Endodermal cell (in vitro differentiated cells): ENCODE results near the gene ZNF860. TPM values are rescaled to one million over a fixed set of nuclear protein-coding genes. Genes with fewer than 3 reads are reported as not detected.

Source experiments
- DNase-seq: peaks from one replicate; pipeline ENCODE4 v3.0.0-alpha.2; 2017
- H3K27ac ChIP-seq: 2 replicates; pipeline ENCODE4 v1.5.1; 2013; ENCODE audit warnings: mild to moderate bottlenecking, low read depth, low read length, moderate library complexity
- H3K27me3 ChIP-seq: 2 replicates; pipeline ENCODE4 v1.6.1; 2013; ENCODE audit warnings: mild to moderate bottlenecking, low read length, moderate library complexity; ENCODE audit not compliant: insufficient read depth, control insufficient read depth, poor library complexity, severe bottlenecking
- H3K36me3 ChIP-seq: 2 replicates; pipeline ENCODE4 v1.7.0; 2013; ENCODE audit warnings: mild to moderate bottlenecking, low read length, moderate library complexity; ENCODE audit not compliant: control insufficient read depth, insufficient read depth
- H3K4me1 ChIP-seq: one replicate; pipeline ENCODE4 v1.7.0; 2013; ENCODE audit warnings: low read length; ENCODE audit not compliant: control insufficient read depth, insufficient read depth
- H3K4me3 ChIP-seq: 2 replicates; pipeline ENCODE4 v1.5.1; 2013; ENCODE audit warnings: mild to moderate bottlenecking, low read length, moderate library complexity
- H3K9ac ChIP-seq: 2 replicates; pipeline ENCODE4 v1.6.1; 2013; ENCODE audit warnings: mild to moderate bottlenecking, low read length, moderate library complexity; ENCODE audit not compliant: poor library complexity, severe bottlenecking; ENCODE audit errors: extremely low read depth
- H3K9me3 ChIP-seq: 2 replicates; pipeline ENCODE4 v1.6.1; 2013; ENCODE audit warnings: mild to moderate bottlenecking, low read length, moderate library complexity; ENCODE audit not compliant: control insufficient read depth
- H3K27ac Mint-ChIP-seq: 2 replicates; pipeline ENCODE4 v1.8.0; 2020; ENCODE audit warnings: mixed read lengths
- H3K27me3 Mint-ChIP-seq: 2 replicates; pipeline ENCODE4 v1.8.0; 2021; ENCODE audit warnings: mild to moderate bottlenecking, mixed read lengths; ENCODE audit not compliant: insufficient read depth
- H3K36me3 Mint-ChIP-seq: 2 replicates; pipeline ENCODE4 v1.8.0; 2020; ENCODE audit warnings: low read depth, mixed read lengths
- H3K4me1 Mint-ChIP-seq: 2 replicates; pipeline ENCODE4 v1.8.0; 2020; ENCODE audit warnings: mixed read lengths
- H3K4me3 Mint-ChIP-seq: 2 replicates; pipeline ENCODE4 v1.8.0; 2020; ENCODE audit warnings: mild to moderate bottlenecking, moderate library complexity, mixed read lengths
- H3K9me3 Mint-ChIP-seq: 2 replicates; pipeline ENCODE4 v1.8.0; 2020; ENCODE audit warnings: mild to moderate bottlenecking, mixed read lengths
- CTCF ChIP-seq: fragments of 200-600 bp; sonication (generic); conservative IDR thresholded peaks from 2 replicates; pipeline ENCODE4 v1.5.0; 2021; ENCODE audit warnings: antibody characterized with exemption, mild to moderate bottlenecking
- WGBS, 2 experiments: methylation state at CpG; one replicate each; pipeline versions ENCODE4 v1.1.5 to v1.1.7; 2013; ENCODE audit warnings: missing lambda C conversion rate in 2 of 2, mixed read lengths in 1 of 2; ENCODE audit not compliant: insufficient coverage in 1 of 2, insufficient read length in 1 of 2; 5-methylcytosine and 5-hydroxymethylcytosine counted together
- total RNA-seq, 2 donors: library from RNA; stranded (reverse); fragmentation: NEBNext Ultra II Directional in 1 of 2; extraction: Animal tissue kit (Norgen Biotek cat#: 25700) in 1 of 2; gene quantifications; 2 replicates in 1 of 2; 3 replicates in 1 of 2; pipeline ENCODE4 v1.2.1, GENCODE V29; 2021

The ZNF860 gene
- total RNA-seq, 2 donors from 2014 or later, result 0.49 to 1.8 TPM

GRCh38 chr3:31971607-31972006, 9.9 kb upstream of the ZNF860 start:
- WGBS, 2 experiments, result 95 to 100% methylated on average over 1 to 3 of the region's 3 CpGs
- Histone ChIP-seq H3K36me3 (no peaks in the 10 kb centered on the region), H3K27me3 (no peaks in the 10 kb centered on the region), H3K9ac (no peak overlapping the region), H3K9me3 (no peaks in the 10 kb centered on the region), H3K27ac (no peak overlapping the region), H3K4me1 (peaks cover 2% of the 10 kb centered on the region), H3K4me3 (no peak overlapping the region)
- Mint-ChIP-seq H3K27ac (peak overlapping the region; percentile 40), H3K36me3 (no peaks in the 10 kb centered on the region), H3K9me3 (no peaks in the 10 kb centered on the region), H3K27me3 (no peaks in the 10 kb centered on the region), H3K4me3 (no peak overlapping the region), H3K4me1 (peaks cover 36% of the 10 kb centered on the region)
- no peak for DNase-seq
- TF ChIP-seq CTCF, result no peak

- no peaks in the 10 kb centered on the region for H3K27me3 Mint-ChIP-seq
- Histone ChIP-seq H3K9ac (no peak overlapping the region), H3K4me1 (peaks cover 2% of the 10 kb centered on the region), H3K9me3 (no peaks in the 10 kb centered on the region), H3K36me3 (no peaks in the 10 kb centered on the region), H3K4me3 (no peak overlapping the region), H3K27ac (no peak overlapping the region), H3K27me3 (no peaks in the 10 kb centered on the region)
- H3K36me3 Mint-ChIP-seq, result no peaks in the 10 kb centered on the region
- no peak overlapping the region for H3K4me3 Mint-ChIP-seq
- DNase-seq, result no peak
- no peaks in the 10 kb centered on the region for H3K9me3 Mint-ChIP-seq
- TF ChIP-seq CTCF, result no peak
- H3K4me1 Mint-ChIP-seq, result peaks cover 34% of the 10 kb centered on the region
- 90 to 95% methylated on average over 3 to 4 of the region's 4 CpGs for WGBS, 2 experiments
- no peak overlapping the region for H3K27ac Mint-ChIP-seq
These were observed 8.5 kb upstream of the ZNF860 start for GRCh38 chr3:31973081-31973480.

- H3K36me3 Mint-ChIP-seq, result peaks cover 2% of the 10 kb centered on the region
- H3K9me3 Mint-ChIP-seq, result no peaks in the 10 kb centered on the region
- H3K27me3 Mint-ChIP-seq, result no peaks in the 10 kb centered on the region
- Histone ChIP-seq H3K9me3 (no peaks in the 10 kb centered on the region), H3K27ac (no peak overlapping the region), H3K9ac (no peak overlapping the region), H3K4me3 (no peak overlapping the region), H3K27me3 (no peaks in the 10 kb centered on the region), H3K4me1 (peaks cover 2% of the 10 kb centered on the region), H3K36me3 (no peaks in the 10 kb centered on the region)
- H3K27ac Mint-ChIP-seq, result no peak overlapping the region
- 92% methylated on average over 5 of the region's 5 CpGs for WGBS, 2 experiments
- peaks cover 27% of the 10 kb centered on the region for H3K4me1 Mint-ChIP-seq
- no peak for TF ChIP-seq CTCF
- DNase-seq, result no peak
- no peak overlapping the region for H3K4me3 Mint-ChIP-seq
These were observed 7.7 kb upstream of the ZNF860 start for GRCh38 chr3:31973837-31974236.
